T47D (cell line): ENCODE measurements around the gene STOM.

ENCODE experiments used
- DNase-seq, 2 experiments: peaks; one replicate each; pipeline versions ENCODE4 v3.0.0 to v3.0.0-alpha.2; 2011 to 2012; ENCODE audit warnings: low read depth in 1 of 2, low spot score in 1 of 2
- JUND ChIP-seq: IDR thresholded peaks from 2 replicates; pipeline ENCODE4 v1.6.1; 2012; ENCODE audit warnings: low read depth
- in situ Hi-C: cut with HindIII; loops from 2 replicates; pipeline ENCODE4 v1.10.0; 2016; ENCODE audit warnings: low sequenced_read_pairs, low pct_unique_long_range_greater_than_20kb

STOM gene

GRCh38 chr9:121353241-121354061 lies 16.6 kb downstream of the STOM start:
- in situ Hi-C loops: no loop called here
- no peak for DNase-seq
- TF ChIP-seq JUND: no peak

- TF ChIP-seq JUND: no peak
- in situ Hi-C loops: no loop called here
- peak in 1 of 2 experiments; percentile 75 for DNase-seq
Measured at GRCh38 chr9:121350993-121351561, 19.0 kb downstream of the STOM start.

- in situ Hi-C loops: no loop called here
- no peak for DNase-seq
- no peak for TF ChIP-seq JUND
Measured at GRCh38 chr9:121350036-121350435, 20.0 kb downstream of the STOM start.

DNA sequence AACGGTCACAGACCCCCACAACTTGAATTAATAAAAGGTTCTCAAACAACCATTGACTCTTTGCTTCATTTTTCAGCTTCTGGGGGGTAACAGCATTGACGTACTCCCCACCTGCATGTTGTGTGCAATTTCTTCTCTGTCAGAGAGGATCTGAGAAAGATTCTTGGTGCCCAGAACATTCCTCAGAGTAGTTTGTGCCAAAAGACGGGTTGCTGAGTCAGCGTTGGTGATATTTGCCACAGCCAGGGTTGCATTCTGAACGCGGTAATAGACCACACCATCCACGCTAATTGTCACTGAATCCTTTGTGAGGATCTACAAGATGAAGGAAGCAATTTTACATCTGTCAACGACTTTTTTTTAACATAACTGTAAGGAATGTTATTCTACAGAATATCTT lies 21.0 kb downstream of the STOM start:
- no peak for DNase-seq

GRCh38 chr9:121348221-121348620 lies 21.8 kb downstream of the STOM start:
- in situ Hi-C loops: no loop called here
- no peak for TF ChIP-seq JUND
- DNase-seq: no peak

More for the DNA sequence above, 21.0 kb downstream of the STOM start:
- no peak for TF ChIP-seq JUND
- in situ Hi-C loops: no loop called here

GRCh38 chr9:121345070-121345469 lies 25.0 kb downstream of the STOM start:
- no peak for TF ChIP-seq JUND
- DNase-seq: no peak
- in situ Hi-C loops: no loop called here

DNA sequence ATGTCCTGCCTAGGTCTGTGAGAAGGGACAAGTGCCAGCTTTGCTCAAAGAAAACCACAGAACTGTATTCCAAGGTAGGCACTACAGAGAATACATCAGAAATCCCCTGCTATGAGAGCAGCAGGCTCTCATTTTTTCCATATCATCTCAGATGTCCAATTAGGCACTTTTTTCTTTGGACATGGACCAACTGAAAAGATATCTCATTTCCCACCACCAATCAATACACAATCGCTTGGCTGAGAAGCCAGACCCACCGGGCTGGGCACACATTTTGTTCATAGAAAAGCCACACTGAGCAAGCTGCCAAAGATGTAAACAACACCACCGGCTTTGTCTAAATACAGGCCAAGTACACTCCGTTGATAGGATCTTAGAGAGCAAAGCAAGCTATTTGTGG lies 25.9 kb downstream of the STOM start:
- no peak for TF ChIP-seq JUND
- in situ Hi-C loops: no loop called here

DNA sequence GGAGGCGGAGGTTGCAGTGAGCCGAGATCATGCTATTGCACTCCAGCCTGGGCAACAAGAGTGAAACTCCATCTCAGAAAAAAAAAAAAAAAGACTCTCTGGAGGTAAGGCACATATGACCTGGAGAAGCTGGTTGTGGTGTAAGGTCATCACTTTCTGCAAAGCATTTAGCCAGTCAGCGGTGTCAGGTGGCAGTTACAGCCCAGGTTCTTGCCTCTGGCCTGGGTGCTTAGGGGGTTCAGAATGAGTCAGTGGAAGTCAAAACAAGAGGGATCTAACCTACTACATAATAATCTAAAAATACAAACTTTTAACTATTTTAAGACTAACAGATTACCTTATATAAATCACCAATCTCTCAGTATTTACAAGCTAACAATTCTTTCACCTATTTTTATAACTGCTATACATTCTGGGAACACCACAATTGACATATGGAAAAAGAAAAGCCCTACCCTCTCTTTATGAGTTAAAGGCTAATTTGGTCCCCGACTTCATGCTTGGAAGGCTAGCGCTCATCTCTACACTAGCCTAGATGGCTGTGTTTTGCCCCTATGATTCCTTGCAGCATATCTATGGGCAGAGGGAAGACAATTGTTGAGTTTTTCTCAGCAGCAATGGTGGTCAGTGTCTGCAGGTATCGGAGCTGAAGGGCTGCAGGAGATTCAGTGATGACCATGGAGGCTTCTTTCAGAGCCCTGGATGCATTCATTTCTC lies 29.2 kb downstream of the STOM start:
- DNase-seq: no peak
- TF ChIP-seq JUND: no peak
- in situ Hi-C loops: no loop called here

More for the DNA sequence above, 25.9 kb downstream of the STOM start:
- DNase-seq: peak in 1 of 2 experiments; percentile 48

GRCh38 chr9:121339437-121339836 lies 30.6 kb downstream of the STOM start:
- no peak for DNase-seq
- in situ Hi-C loops: no loop called here
- no peak for TF ChIP-seq JUND

- TF ChIP-seq JUND: no peak
- no peak for DNase-seq
- in situ Hi-C loops: no loop called here
Measured at GRCh38 chr9:121336665-121337064, 33.4 kb downstream of the STOM start.

DNA sequence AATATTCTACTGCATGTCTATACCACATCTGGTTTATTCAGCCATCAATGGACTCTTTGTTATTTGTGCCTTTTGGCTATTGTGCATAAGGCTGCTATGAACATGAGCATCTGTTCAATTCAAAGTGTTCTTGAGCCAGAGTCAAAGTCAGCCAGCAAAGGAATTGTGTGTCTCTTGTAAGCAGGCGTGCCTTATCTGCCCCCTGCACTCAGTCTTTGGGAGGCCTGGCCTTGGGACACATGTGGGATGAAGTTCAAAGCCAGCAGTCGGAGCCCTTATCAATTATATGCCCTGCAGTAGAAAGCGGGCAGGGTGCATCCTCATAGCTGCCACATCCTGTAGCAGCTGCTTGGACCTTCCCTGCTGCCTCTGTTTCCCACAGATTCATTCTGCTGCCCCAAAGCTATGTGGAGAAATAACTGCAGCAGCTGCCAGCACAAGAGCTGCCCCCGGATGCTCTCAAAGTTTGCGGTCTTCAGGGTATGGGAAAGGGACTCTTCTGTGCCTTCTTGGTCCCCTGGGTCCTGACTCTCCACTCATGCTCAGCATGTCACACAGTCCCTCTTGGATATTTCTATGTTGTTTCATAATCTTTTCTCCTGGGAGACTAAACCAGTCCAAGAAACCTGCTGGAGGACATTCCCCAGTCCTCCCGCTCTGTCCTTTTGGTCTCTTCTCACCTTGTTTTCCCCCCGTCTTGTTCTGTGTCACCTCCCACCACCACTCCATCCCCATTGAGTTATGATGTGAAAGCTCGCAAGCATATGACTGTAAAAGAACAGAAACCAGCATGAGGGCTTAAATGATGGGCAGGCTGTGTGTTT lies 35.9 kb downstream of the STOM start:
- peak; percentile 38 to 88 for DNase-seq
- TF ChIP-seq JUND: no peak
- in situ Hi-C loops: no loop called here

GRCh38 chr9:121331992-121332685 lies 37.9 kb downstream of the STOM start:
- in situ Hi-C loops: no loop called here
- peak; percentile 42 to 45 for DNase-seq
- TF ChIP-seq JUND: no peak
